Uterus (tissue), 4 donors: ENCODE measurements around the gene BZW1. TPM values are rescaled to one million over a fixed set of nuclear protein-coding genes. Genes with fewer than 3 reads are reported as not detected.

Experiments used
- DNase-seq, 2 donors: peaks; one replicate each; pipeline ENCODE4 v3.0.0-alpha.2; 2019 to 2020
- H3K27ac ChIP-seq, 2 donors: fragments of 200-600 bp; sonication (generic); 1 replicate in 1 of 2; 2 replicates in 1 of 2; pipeline ENCODE4 v1.5.1; 2016 to 2018
- H3K27me3 ChIP-seq, 2 donors: fragments of 200-600 bp; sonication (generic); one replicate each; pipeline ENCODE4 v1.5.1; 2018 to 2019; ENCODE audit warnings: control low read depth in 1 of 2
- H3K36me3 ChIP-seq, 2 donors: fragments of 200-600 bp; sonication (generic); one replicate each; pipeline ENCODE4 v1.5.1; 2019; ENCODE audit warnings: control low read depth in 1 of 2
- H3K4me1 ChIP-seq, 2 donors: fragments of 200-600 bp; sonication (generic); one replicate each; pipeline ENCODE4 v1.5.1; 2018 to 2019; ENCODE audit warnings: control low read depth in 1 of 2
- H3K4me3 ChIP-seq, 2 donors: fragments of 200-600 bp; sonication (generic); 1 replicate in 1 of 2; 2 replicates in 1 of 2; pipeline ENCODE4 v1.5.1; 2018 to 2019; ENCODE audit warnings: mild to moderate bottlenecking in 1 of 2
- H3K9me3 ChIP-seq, 2 donors: fragments of 200-600 bp; sonication (generic); one replicate each; pipeline ENCODE4 v1.5.1; 2019; ENCODE audit warnings: control low read depth in 1 of 2
- CTCF ChIP-seq, 4 experiments: fragments of 200-600 bp in 2 of 4; fragments of 450-650 bp in 2 of 4; sonication (generic) in 2 of 4; IDR thresholded peaks; one replicate each; pipeline ENCODE4 v1.5.1; 2016 to 2019; ENCODE audit warnings: antibody characterized with exemption in 4 of 4, mild to moderate bottlenecking in 2 of 4, moderate library complexity in 1 of 4
- POLR2A ChIP-seq, 2 donors: fragments of 450-650 bp; IDR thresholded peaks; one replicate each; pipeline ENCODE4 v1.6.1; 2016; ENCODE audit warnings: antibody characterized with exemption in 2 of 2, mild to moderate bottlenecking in 1 of 2, moderate library complexity in 1 of 2
- intact Hi-C: fragments of 100-400 bp; cut with DNase I; formaldehyde crosslinking; loops from one replicate; pipeline ENCODE4 v1.15.1; 2023; ENCODE audit warnings: low total_unique reads
- total RNA-seq, 4 donors: library from RNA; depleted of rRNA in 3 of 4; stranded (reverse); fragments of >200 nt in 3 of 4; gene quantifications; one replicate each; pipeline versions ENCODE4 v1.1.0 to v1.2.4, GENCODE V29; 2014 to 2023
- donor health status: DM: yes; HTN: yes; CAD: no.

Gene BZW1
- total RNA-seq, 4 donors from 2014 or later, result 39.2 to 322 (median 129) TPM

- Histone ChIP-seq H3K36me3 (no peaks in the 10 kb centered on the region), H3K9me3 (no peaks in the 10 kb centered on the region), H3K4me1 (no peaks in the 10 kb centered on the region), H3K27ac (no peak overlapping the region), H3K4me3 (no peak overlapping the region), H3K27me3 (no peaks in the 10 kb centered on the region)
- no peak for DNase-seq
- no peak for TF ChIP-seq POLR2A (IDR thresholded peaks at IDR 0.05)
- TF ChIP-seq CTCF (IDR thresholded peaks at IDR 0.05), result no peak
- intact Hi-C loops, result no loop called here
Observed at GRCh38 chr2:200765995-200766660, 45.6 kb upstream of the BZW1 start.

- H3K9me3 ChIP-seq, result no peaks in the 10 kb centered on the region
- intact Hi-C loops, result no loop called here
- TF ChIP-seq CTCF (IDR thresholded peaks at IDR 0.05) (no peak), POLR2A (IDR thresholded peaks at IDR 0.05) (no peak)
Observed at GRCh38 chr2:200767111-200767885, 44.4 kb upstream of the BZW1 start.

DNA sequence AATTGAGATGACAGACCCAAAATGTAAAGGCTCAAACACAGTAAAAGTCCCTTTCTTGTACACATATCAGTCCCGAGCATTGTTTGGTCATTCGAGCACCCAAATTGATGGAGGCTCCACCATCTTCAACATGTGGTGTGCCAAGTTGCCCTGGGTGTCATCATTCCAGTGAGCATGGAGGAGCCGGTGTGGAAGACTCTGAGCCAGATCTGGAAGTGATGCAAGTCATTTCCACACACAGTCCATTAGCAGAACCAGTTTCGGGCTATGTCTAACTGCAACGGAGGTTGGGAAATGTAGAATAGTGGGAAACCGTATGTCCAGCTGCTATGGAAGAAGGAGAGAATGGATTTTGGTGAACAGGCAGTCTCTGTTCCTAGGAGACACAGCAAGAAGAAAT, 40.9 kb upstream of the BZW1 start:
- no peaks in the 10 kb centered on the region for H3K27me3 ChIP-seq

More at GRCh38 chr2:200767111-200767885, 44.4 kb upstream of the BZW1 start:
- H3K4me3 ChIP-seq, result no peak overlapping the region
- H3K36me3 ChIP-seq, result no peaks in the 10 kb centered on the region
- DNase-seq, result no peak
- no peaks in the 10 kb centered on the region for H3K27me3 ChIP-seq
- no peak overlapping the region for H3K27ac ChIP-seq
- H3K4me1 ChIP-seq, result no peaks in the 10 kb centered on the region

DNA sequence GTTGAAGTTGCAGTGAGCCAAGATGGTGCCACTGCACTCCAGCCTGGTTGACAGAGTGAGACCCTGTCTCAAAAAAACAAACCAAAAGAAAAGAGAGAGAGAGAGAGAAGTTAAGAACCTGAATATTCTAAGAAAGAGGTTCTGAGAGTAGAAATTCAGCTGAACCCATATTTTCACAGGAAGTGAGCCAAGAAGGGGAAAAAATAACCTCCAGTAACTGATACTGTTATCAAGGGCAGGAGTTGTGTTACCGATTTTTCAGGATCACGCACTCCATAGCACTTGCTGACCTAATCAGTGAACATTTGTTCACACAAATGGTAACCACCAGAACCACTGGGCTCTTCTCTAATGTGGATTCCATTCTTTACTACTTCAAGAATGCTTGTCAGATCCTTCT, 39.1 kb upstream of the BZW1 start:
- intact Hi-C loops, result no loop called here
- no peak for TF ChIP-seq CTCF (IDR thresholded peaks at IDR 0.05)
- TF ChIP-seq POLR2A (IDR thresholded peaks at IDR 0.05), result no peak
- Histone ChIP-seq H3K27ac (no peak overlapping the region), H3K4me1 (no peaks in the 10 kb centered on the region), H3K36me3 (no peaks in the 10 kb centered on the region), H3K4me3 (no peak overlapping the region), H3K27me3 (no peaks in the 10 kb centered on the region), H3K9me3 (no peaks in the 10 kb centered on the region)
- no peak for DNase-seq

More for the DNA sequence above, 40.9 kb upstream of the BZW1 start:
- Histone ChIP-seq H3K27ac (no peak overlapping the region), H3K4me1 (no peaks in the 10 kb centered on the region), H3K4me3 (no peak overlapping the region), H3K36me3 (no peaks in the 10 kb centered on the region), H3K9me3 (no peaks in the 10 kb centered on the region)
- DNase-seq, result no peak
- intact Hi-C loops, result no loop called here
- TF ChIP-seq CTCF (IDR thresholded peaks at IDR 0.05), result no peak

GRCh38 chr2:200773083-200773482, 38.6 kb upstream of the BZW1 start:
- Histone ChIP-seq H3K36me3 (no peaks in the 10 kb centered on the region), H3K27ac (no peak overlapping the region), H3K9me3 (no peaks in the 10 kb centered on the region), H3K27me3 (no peaks in the 10 kb centered on the region), H3K4me1 (no peaks in the 10 kb centered on the region), H3K4me3 (no peak overlapping the region)
- TF ChIP-seq CTCF (IDR thresholded peaks at IDR 0.05), result no peak
- DNase-seq, result no peak
- intact Hi-C loops, result no loop called here
